Limb (tissue), 2 donors: ENCODE data around the gene IL24.
A peak's percentile ranks its signal among the peaks of the same experiment; 100 is the strongest.
"Not testable (repeated sequence)": the region's sequence is repeated elsewhere in the genome, so short reads cannot be mapped to it uniquely, and the experiment has no call there.

Experiments
- DNase-seq, 2 donors: peaks; one replicate each; pipeline ENCODE4 v3.0.0-alpha.2; 2016; ENCODE audit errors: extremely low spot score in 2 of 2

Gene IL24

GRCh38 chr1:206897175-206897574 lies at the start of gene IL24:
Gene IL24 (plus strand): TSS chr1:206897443. CDS start chr1:206897833, 390 bp downstream.
- no peak for DNase-seq

- DNase-seq: no peak
Measured at GRCh38 chr1:206847946-206848345, 49.3 kb upstream of the IL24 start.

- DNase-seq: no peak
Measured at GRCh38 chr1:206850401-206850800, 46.8 kb upstream of the IL24 start.

- no peak for DNase-seq
Measured at GRCh38 chr1:206851341-206852010, 45.8 kb upstream of the IL24 start.

- DNase-seq: not testable (repeated sequence)
Measured at GRCh38 chr1:206852662-206853061, 44.6 kb upstream of the IL24 start.

GRCh38 chr1:206853696-206854095 lies 43.5 kb upstream of the IL24 start:
- not testable (repeated sequence) for DNase-seq

- no peak for DNase-seq
Measured at GRCh38 chr1:206854401-206855129, 42.7 kb upstream of the IL24 start.

GRCh38 chr1:206855859-206856258 lies 41.4 kb upstream of the IL24 start:
- no peak for DNase-seq

GRCh38 chr1:206856674-206857464 lies 40.4 kb upstream of the IL24 start:
- DNase-seq: no peak

GRCh38 chr1:206859082-206859521 lies 38.1 kb upstream of the IL24 start:
- no peak for DNase-seq

- no peak for DNase-seq
Measured at GRCh38 chr1:206860165-206860564, 37.1 kb upstream of the IL24 start.

- DNase-seq: no peak
Measured at GRCh38 chr1:206863266-206863665, 34.0 kb upstream of the IL24 start.

GRCh38 chr1:206864939-206865671 lies 32.1 kb upstream of the IL24 start, which contains the start of gene IL20:
Gene IL20 (plus strand): TSS chr1:206865623. CDS start chr1:206865853, 230 bp downstream.
- peak; percentile 10 to 52 for DNase-seq

- no peak for DNase-seq
Measured at GRCh38 chr1:206866062-206866461, 31.2 kb upstream of the IL24 start.

- no peak for DNase-seq
Measured at GRCh38 chr1:206867239-206867638, 30.0 kb upstream of the IL24 start.

GRCh38 chr1:206867716-206868115 lies 29.5 kb upstream of the IL24 start:
- no peak for DNase-seq

GRCh38 chr1:206868264-206868663 lies 29.0 kb upstream of the IL24 start:
- DNase-seq: no peak

- no peak for DNase-seq
Measured at GRCh38 chr1:206872139-206872538, 25.1 kb upstream of the IL24 start.

GRCh38 chr1:206873603-206874188 lies 23.5 kb upstream of the IL24 start:
- no peak for DNase-seq

GRCh38 chr1:206875752-206876377 lies 21.4 kb upstream of the IL24 start:
- DNase-seq: no peak
